Neural cell (in vitro differentiated cells): Measurements from ENCODE around the gene VOPP1. TPM values are rescaled to one million over a fixed set of nuclear protein-coding genes. Genes with fewer than 3 reads are reported as not detected.

Experiments used
- H2AFZ ChIP-seq: fragments of 200-600, 300-800 bp; sonication (generic), shearing (Covaris generic); 2 replicates; pipeline ENCODE4 v1.6.0; 2014; ENCODE audit warnings: low read depth, mild to moderate bottlenecking, antibody characterized with exemption, low read length, moderate library complexity
- H3F3A ChIP-seq: fragments of 200-600 bp; shearing (Covaris generic); 2 replicates; pipeline ENCODE4 v1.6.1; 2016; ENCODE audit warnings: mild to moderate bottlenecking, moderate library complexity, mixed read lengths, antibody characterized with exemption, low read length; ENCODE audit not compliant: insufficient read depth, poor library complexity, severe bottlenecking
- H3K27ac ChIP-seq: fragments of 200-600, 300-800 bp; sonication (generic), shearing (Covaris generic); 2 replicates; pipeline ENCODE4 v1.5.1; 2014; ENCODE audit warnings: mild to moderate bottlenecking, low read length, moderate library complexity
- H3K27me3 ChIP-seq: fragments of 300-800, 200-600 bp; sonication (generic), shearing (Covaris generic); 2 replicates; pipeline ENCODE4 v1.6.0; 2014; ENCODE audit warnings: mild to moderate bottlenecking, low read depth, low read length, moderate library complexity; ENCODE audit not compliant: insufficient read depth
- H3K36me3 ChIP-seq: fragments of 300-800, 200-600 bp; sonication (generic), shearing (Covaris generic); 2 replicates; pipeline ENCODE4 v1.5.1; 2014; ENCODE audit warnings: mild to moderate bottlenecking, antibody characterized with exemption, low read length, moderate library complexity; ENCODE audit not compliant: insufficient read depth
- H3K4me2 ChIP-seq: fragments of 300-800, 200-600 bp; sonication (generic), shearing (Covaris generic); 2 replicates; pipeline ENCODE4 v1.6.0; 2014; ENCODE audit warnings: mild to moderate bottlenecking, low read length
- H3K4me3 ChIP-seq: fragments of 300-800, 200-600 bp; sonication (generic), shearing (Covaris generic); 2 replicates; pipeline ENCODE4 v1.5.1; 2014; ENCODE audit warnings: mild to moderate bottlenecking, low read length, moderate library complexity
- H3K79me2 ChIP-seq: fragments of 200-600 bp; shearing (Covaris generic); replicated peaks from 2 replicates; pipeline ENCODE4 v1.6.0; 2014; ENCODE audit warnings: mild to moderate bottlenecking, low read length, moderate library complexity; ENCODE audit not compliant: insufficient read depth
- H3K9ac ChIP-seq: fragments of 300-800, 200-600 bp; sonication (generic), shearing (Covaris generic); 2 replicates; pipeline ENCODE4 v1.6.1; 2016; ENCODE audit warnings: mild to moderate bottlenecking, low read length, mixed read lengths
- H3K9me2 ChIP-seq: fragments of 200-600 bp; shearing (Covaris generic); 2 replicates; pipeline ENCODE4 v1.6.1; 2016; ENCODE audit warnings: mild to moderate bottlenecking, low read length, mixed read lengths; ENCODE audit not compliant: insufficient read depth
- H3K9me3 ChIP-seq: fragments of 200-600, 300-800 bp; sonication (generic), shearing (Covaris generic); 2 replicates; pipeline ENCODE4 v1.6.1; 2016; ENCODE audit warnings: mild to moderate bottlenecking, mixed run types, low read length, moderate library complexity, mixed read lengths
- H4K20me1 ChIP-seq: fragments of 200-600 bp; shearing (Covaris generic); 2 replicates; pipeline ENCODE4 v1.6.1; 2016; ENCODE audit warnings: mild to moderate bottlenecking, mixed run types; ENCODE audit not compliant: insufficient read depth
- EP300 ChIP-seq: fragments of 450-650 bp; conservative IDR thresholded peaks from 2 replicates; pipeline ENCODE4 v1.6.1; 2014; ENCODE audit warnings: antibody characterized with exemption, mild to moderate bottlenecking, moderate library complexity; ENCODE audit not compliant: poor library complexity, severe bottlenecking
- EZH2 ChIP-seq: fragments of 200-600, 300-800 bp; shearing (Covaris generic), sonication (generic); IDR thresholded peaks from 2 replicates; pipeline ENCODE4 v1.6.1; 2014; ENCODE audit warnings: antibody characterized with exemption, low read length, borderline replicate concordance, mild to moderate bottlenecking; ENCODE audit not compliant: insufficient read depth, poor library complexity, severe bottlenecking
- MXI1 ChIP-seq: fragments of 450-650 bp; conservative IDR thresholded peaks from 2 replicates; pipeline ENCODE4 v1.6.1; 2014; ENCODE audit warnings: antibody characterized with exemption, mild to moderate bottlenecking; ENCODE audit not compliant: poor library complexity, severe bottlenecking
- POLR2AphosphoS5 ChIP-seq: IDR thresholded peaks from 2 replicates; pipeline ENCODE4 v1.6.1; 2012
- RAD21 ChIP-seq: fragments of 450-650 bp; conservative IDR thresholded peaks from 2 replicates; pipeline ENCODE4 v1.6.1; 2014; ENCODE audit warnings: antibody characterized with exemption, mild to moderate bottlenecking, moderate library complexity
- SMC3 ChIP-seq: fragments of 450-650 bp; conservative IDR thresholded peaks from 2 replicates; pipeline ENCODE4 v1.6.1; 2014; ENCODE audit warnings: antibody characterized with exemption, mild to moderate bottlenecking, moderate library complexity; ENCODE audit not compliant: poor library complexity
- TAF1 ChIP-seq: IDR thresholded peaks from 2 replicates; pipeline ENCODE4 v1.6.1; 2012; ENCODE audit warnings: low read depth
- polyA plus RNA-seq: library from polyadenylated mRNA; depleted of rRNA; stranded (reverse); fragments of >200 nt; gene quantifications from 2 replicates; pipeline ENCODE4 v1.2.3, GENCODE V29; 2014
- TF ChIP-seq, protein P1 (sequence below): fragments of 450-650 bp; IDR thresholded peaks from 2 replicates; pipeline ENCODE4 v1.5.1; 2014; ENCODE audit warnings: antibody characterized with exemption, mild to moderate bottlenecking, moderate library complexity; ENCODE audit not compliant: poor library complexity, severe bottlenecking
- TF ChIP-seq, protein P2 (sequence below): IDR thresholded peaks from 2 replicates; pipeline ENCODE4 v1.6.1; 2012; ENCODE audit warnings: borderline replicate concordance

VOPP1 gene
- polyA plus RNA-seq, 1 donor from 2014 or later = 85.8 TPM

DNA sequence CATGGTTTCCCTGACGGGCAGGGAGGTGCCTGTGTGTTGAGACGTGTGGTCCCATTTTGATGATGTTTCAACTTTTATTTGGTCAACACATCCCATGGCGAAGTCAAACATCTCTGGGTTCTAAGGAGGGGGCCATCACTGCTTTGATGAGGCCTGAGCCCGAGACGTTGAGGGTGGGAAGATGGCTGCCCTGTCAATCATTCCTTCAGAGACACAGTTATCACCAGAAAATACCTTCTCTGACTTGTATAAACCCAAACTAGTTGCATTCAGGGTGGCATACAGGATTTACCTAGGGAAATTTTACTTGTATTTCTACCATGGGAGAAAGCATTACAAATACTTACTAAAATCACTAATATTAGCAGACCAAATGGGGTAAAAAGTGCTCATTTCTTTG lies 64.6 kb downstream of the VOPP1 start:
- Histone ChIP-seq H3K79me2 (no peaks in the 10 kb centered on the region), H3K9me2 (no peaks in the 10 kb centered on the region), H4K20me1 (no peaks in the 10 kb centered on the region), H3K9me3 (no peaks in the 10 kb centered on the region), H3K4me2 (no peak overlapping the region), H2AFZ (no peak overlapping the region), H3K27ac (no peak overlapping the region), H3K27me3 (no peaks in the 10 kb centered on the region), H3K36me3 (no peaks in the 10 kb centered on the region), H3F3A (no peaks in the 10 kb centered on the region), H3K4me3 (no peak overlapping the region), H3K9ac (no peak overlapping the region)
- TF ChIP-seq SMC3 (no peak), POLR2AphosphoS5 (no peak), TAF1 (no peak), EZH2 (no peak), EP300 (no peak), RAD21 (no peak), MXI1 (no peak)
- TF ChIP-seq, protein P1, sequence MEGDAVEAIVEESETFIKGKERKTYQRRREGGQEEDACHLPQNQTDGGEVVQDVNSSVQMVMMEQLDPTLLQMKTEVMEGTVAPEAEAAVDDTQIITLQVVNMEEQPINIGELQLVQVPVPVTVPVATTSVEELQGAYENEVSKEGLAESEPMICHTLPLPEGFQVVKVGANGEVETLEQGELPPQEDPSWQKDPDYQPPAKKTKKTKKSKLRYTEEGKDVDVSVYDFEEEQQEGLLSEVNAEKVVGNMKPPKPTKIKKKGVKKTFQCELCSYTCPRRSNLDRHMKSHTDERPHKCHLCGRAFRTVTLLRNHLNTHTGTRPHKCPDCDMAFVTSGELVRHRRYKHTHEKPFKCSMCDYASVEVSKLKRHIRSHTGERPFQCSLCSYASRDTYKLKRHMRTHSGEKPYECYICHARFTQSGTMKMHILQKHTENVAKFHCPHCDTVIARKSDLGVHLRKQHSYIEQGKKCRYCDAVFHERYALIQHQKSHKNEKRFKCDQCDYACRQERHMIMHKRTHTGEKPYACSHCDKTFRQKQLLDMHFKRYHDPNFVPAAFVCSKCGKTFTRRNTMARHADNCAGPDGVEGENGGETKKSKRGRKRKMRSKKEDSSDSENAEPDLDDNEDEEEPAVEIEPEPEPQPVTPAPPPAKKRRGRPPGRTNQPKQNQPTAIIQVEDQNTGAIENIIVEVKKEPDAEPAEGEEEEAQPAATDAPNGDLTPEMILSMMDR = no peak
- TF ChIP-seq, protein P2, sequence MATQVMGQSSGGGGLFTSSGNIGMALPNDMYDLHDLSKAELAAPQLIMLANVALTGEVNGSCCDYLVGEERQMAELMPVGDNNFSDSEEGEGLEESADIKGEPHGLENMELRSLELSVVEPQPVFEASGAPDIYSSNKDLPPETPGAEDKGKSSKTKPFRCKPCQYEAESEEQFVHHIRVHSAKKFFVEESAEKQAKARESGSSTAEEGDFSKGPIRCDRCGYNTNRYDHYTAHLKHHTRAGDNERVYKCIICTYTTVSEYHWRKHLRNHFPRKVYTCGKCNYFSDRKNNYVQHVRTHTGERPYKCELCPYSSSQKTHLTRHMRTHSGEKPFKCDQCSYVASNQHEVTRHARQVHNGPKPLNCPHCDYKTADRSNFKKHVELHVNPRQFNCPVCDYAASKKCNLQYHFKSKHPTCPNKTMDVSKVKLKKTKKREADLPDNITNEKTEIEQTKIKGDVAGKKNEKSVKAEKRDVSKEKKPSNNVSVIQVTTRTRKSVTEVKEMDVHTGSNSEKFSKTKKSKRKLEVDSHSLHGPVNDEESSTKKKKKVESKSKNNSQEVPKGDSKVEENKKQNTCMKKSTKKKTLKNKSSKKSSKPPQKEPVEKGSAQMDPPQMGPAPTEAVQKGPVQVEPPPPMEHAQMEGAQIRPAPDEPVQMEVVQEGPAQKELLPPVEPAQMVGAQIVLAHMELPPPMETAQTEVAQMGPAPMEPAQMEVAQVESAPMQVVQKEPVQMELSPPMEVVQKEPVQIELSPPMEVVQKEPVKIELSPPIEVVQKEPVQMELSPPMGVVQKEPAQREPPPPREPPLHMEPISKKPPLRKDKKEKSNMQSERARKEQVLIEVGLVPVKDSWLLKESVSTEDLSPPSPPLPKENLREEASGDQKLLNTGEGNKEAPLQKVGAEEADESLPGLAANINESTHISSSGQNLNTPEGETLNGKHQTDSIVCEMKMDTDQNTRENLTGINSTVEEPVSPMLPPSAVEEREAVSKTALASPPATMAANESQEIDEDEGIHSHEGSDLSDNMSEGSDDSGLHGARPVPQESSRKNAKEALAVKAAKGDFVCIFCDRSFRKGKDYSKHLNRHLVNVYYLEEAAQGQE = no peak

DNA sequence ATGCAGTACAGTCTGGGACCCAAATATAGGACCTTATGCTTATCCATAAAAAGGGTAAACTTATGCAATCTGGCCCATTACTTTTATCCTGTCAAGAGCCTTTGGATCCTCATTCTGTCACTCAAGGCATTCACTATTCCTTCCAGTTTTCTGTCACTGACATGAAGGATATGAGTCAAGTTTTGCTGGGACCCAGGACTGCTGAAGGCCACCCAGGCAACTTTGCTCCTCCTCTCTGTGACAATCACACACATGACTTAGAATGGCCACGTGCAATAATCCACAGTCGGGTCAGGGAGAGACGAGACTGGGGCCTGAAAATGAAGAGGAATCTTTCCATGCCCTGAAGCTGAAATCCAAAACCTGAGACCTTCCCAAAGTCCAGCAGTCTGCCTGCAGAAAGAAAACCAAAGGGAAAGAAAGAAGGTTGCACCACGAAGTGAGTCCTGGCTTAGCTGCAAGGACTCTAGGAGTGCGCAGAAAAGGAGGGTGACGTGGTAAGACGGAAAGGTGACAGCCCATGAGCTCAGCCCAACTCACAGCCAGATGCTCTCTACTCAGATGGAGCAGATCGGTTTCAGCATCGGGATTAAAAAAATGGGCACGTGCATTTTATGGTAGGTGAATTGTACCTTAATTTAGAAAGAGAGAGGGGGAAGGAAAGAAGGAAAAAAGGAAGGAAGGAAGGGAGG lies 67.2 kb downstream of the VOPP1 start:
- no peak overlapping the region for H3K4me2 ChIP-seq
- no peak overlapping the region for H2AFZ ChIP-seq
- no peaks in the 10 kb centered on the region for H4K20me1 ChIP-seq
- TF ChIP-seq TAF1 = no peak
- TF ChIP-seq MXI1 = no peak
- TF ChIP-seq, protein P2 = no peak
- TF ChIP-seq, protein P1 = no peak
- no peak for TF ChIP-seq POLR2AphosphoS5
- TF ChIP-seq RAD21 = no peak
- TF ChIP-seq EP300 = no peak
- no peak for TF ChIP-seq SMC3
- TF ChIP-seq EZH2 = no peak
- H3K27me3 ChIP-seq = no peaks in the 10 kb centered on the region
- no peak overlapping the region for H3K4me3 ChIP-seq
- H3K27ac ChIP-seq = no peak overlapping the region
- H3K79me2 ChIP-seq = no peaks in the 10 kb centered on the region
- no peaks in the 10 kb centered on the region for H3K9me2 ChIP-seq
- no peaks in the 10 kb centered on the region for H3K36me3 ChIP-seq
- no peaks in the 10 kb centered on the region for H3K9me3 ChIP-seq
- no peak overlapping the region for H3K9ac ChIP-seq
- no peaks in the 10 kb centered on the region for H3F3A ChIP-seq
